Measurements from ENCODE around the gene MTHFSD.
"Not testable (repeated sequence)": the region's sequence is repeated elsewhere in the genome, so short reads cannot be mapped to it uniquely, and the experiment has no call there.

MTHFSD gene

GRCh38 chr16:86554917-86555703 lies at the start of gene MTHFSD:
Gene MTHFSD (minus strand): TSS chr16:86555235. CDS start chr16:86555184, 51 bp downstream.
- DNase-seq: peak; percentile 98

DNA sequence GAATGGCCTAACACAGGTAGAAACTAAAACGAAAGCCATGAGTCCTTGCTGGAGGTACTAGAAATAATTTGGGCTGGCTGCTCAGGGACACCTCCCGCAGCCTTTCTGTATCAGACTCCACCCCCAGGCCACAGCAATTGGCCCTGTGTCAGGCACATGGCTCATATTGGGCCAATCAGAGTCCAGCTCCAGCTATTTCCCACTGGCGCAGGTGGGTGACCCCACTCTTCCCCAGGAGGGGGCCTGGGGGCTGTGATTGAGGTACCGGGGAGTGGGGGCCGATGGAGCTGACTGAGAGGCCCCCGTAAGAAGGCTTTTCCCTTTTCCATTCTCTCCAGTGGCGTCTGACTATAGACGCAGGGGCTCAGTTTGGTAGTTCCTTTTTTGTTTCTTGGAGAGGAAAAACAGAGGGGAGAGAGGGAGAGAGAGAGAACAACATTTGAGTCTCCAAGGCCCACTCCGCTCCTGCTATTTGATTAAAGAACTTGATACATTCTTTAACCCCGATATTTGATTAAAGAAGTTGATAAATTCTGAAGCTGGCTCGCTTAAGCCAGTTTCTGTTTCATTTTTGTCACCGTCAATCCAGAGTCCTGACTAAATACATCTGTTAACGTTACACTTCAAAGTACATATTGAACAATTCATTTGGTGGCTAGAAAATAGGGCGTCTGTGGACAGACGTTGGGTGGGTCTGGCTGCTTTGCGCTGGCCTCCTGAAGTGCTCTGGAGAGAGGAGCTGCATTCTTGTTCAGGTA lies 49.6 kb upstream of the MTHFSD start:
- DNase-seq: peak; percentile 42

GRCh38 chr16:86602521-86602920 lies 47.5 kb upstream of the MTHFSD start:
- DNase-seq: no peak

- no peak for DNase-seq
Measured at GRCh38 chr16:86601356-86601755, 46.3 kb upstream of the MTHFSD start.

GRCh38 chr16:86598607-86599565 lies 43.9 kb upstream of the MTHFSD start:
- no peak for DNase-seq

DNA sequence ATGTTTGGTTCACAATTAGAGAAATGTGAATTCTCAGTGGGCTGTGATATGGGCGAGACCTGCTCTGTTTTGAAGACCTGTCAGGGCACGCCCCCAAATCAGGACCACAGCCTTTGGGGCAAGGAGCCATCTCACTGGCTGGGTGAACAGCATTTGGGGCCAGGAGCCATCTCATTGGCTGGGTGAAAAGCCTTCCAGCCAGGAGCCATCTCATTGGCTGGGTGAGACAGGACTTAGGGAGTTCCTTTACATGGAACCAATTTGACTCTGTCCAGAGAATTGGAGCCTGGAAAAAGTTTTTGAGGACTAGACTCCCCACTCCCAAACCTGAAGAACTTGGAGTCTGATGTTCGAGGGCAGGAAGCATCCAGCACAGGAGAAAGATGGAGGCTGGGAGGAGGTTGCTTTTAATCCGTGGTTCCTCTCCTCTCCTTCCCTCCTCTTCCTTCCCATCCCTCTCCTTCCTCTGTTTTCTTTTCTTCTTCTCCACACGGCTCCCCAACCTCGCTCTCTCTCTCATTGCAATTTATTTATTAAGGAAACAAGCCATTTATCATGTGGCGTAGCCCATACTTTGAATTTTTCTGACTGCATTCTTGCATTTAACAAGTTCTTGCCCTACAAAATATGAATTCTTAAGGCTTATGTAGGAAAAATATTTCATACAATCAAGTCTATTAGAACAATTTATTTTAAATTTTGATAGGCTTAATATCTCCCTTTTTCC lies 43.0 kb upstream of the MTHFSD start:
- DNase-seq: no peak

DNA sequence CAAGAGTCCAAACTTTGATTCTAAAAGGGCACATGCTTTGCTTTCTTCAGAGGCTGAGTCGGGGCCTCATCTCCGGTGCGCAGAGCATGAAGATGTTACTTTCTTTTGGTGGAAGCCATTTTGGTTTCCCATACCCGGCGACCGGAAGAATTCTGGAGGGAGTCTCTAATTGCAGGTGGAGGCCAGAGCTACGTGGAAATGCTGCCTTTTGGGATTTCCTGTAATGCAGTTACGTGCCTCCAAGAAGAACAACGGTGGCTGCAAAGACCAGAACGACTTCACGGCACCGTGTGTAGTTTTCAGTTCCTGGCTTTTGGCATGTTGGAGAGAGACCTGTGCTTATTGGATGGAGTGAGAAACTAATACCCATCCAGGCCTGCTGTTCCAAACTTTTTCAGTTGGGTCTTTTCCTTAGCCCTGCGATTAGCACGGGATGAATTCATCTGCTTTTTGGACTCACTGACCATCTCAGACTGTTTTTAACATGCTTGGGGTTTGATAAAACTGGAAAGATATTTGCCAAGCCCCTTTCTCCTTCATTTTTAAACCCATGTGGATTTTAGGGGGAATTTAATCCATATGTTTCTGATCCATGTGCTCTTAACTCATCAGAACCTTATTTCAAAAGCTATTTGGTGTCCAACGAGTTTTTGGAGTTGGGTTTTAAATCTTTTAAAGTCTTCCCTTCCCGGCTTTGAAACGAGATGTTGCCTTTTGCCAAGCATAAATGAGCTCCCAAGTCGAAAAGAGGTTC lies 42.3 kb upstream of the MTHFSD start:
- DNase-seq: no peak

DNA sequence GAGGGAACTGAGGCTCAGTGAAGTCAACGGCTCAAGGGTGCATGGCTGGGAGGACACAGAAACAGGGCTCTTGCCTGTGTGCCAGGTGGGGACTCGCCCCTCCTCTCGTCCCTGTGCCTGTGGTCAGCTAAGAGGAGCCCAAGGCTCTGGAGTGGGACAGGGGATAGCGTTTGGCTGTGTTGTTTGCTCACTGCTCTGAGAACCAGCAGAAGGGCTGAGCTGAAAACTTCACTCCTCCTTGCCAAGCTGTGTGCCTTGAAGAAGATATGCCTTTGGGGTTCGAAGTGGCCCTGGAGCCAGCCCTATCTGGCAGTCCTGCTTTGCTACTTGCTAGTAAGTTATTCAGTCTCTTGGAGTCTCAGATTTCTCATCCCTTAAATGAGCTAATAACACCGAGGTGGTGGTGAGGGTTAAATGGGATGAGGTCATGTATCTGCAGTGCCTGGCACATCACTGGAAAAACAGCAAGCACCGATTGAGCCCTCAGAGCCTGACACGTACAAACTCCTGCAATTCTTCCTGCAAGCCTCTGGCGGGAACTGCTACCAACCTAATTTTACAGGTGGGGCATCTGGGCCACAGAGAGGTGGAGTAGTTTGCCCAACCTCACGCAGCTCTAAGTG lies 41.1 kb upstream of the MTHFSD start:
- no peak for DNase-seq

GRCh38 chr16:86594721-86595120 lies 39.7 kb upstream of the MTHFSD start:
- no peak for DNase-seq

GRCh38 chr16:86593913-86594620 lies 39.0 kb upstream of the MTHFSD start:
- DNase-seq: no peak

GRCh38 chr16:86591270-86591669 lies 36.2 kb upstream of the MTHFSD start:
- DNase-seq: no peak

DNA sequence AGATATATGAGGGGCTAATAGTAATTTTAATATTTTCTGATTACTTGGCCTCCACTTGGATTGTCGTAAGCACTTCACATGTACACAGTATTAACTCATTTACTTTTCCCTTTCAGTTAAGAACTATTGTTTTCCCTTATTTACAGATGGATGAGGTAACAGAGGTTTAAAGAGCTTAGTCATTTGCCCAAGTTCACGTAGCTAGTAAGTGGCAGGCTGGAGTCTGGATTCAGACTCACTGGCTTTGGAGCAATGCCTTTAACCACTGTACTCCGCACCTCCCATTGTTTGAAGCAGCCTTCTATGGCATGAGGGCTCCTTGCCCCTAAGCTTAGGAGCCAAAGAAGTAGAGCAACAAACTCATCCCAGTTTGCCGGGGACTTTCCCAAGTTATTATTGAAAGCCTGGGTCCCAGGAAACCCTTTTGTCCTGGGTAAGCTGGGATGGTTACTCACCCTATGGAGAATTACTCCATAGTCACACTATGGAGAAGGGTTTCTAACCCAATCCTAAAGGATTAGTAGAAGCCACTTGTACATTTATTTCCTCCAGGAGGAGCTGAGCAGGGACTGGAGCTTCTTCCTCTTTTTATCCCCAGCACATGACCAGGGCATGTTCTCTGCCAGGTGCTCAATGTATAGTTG lies 35.6 kb upstream of the MTHFSD start:
- no peak for DNase-seq

GRCh38 chr16:86587955-86588354 lies 32.9 kb upstream of the MTHFSD start:
- DNase-seq: not testable (repeated sequence)

- no peak for DNase-seq
Measured at GRCh38 chr16:86587487-86587886, 32.5 kb upstream of the MTHFSD start.

GRCh38 chr16:86585821-86586611 lies 31.0 kb upstream of the MTHFSD start:
- no peak for DNase-seq

- no peak for DNase-seq
Measured at GRCh38 chr16:86584726-86585721, 30.0 kb upstream of the MTHFSD start.

DNA sequence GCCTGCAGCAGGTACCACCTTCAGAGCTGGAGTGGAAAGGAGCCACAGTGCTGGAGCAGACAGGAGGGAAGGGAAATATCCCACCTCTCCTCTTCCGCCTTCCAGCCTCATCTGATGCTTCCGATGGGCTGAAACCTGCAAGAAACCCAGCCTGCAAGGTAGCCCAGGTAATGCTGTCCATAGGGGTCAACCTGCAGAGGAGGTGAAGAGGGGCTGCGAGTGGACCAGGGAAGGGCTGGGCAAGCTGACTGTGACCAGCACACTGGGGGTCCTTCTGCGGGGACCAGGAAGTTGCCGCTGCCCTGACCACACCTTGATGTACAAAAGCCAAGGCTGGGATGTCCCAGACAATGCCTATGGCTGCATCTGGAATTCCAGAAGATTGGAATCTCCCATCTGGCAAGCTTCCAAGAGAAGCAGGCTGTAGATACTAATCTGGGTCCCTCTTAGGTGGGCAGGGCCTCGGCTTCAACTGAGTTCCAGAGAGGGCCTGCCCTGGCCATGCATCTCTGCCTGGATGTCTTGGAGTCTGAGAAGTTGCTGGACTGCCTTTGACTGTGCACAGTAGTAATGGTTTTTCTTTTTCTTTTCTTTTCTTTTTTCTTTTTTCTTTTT lies 29.1 kb upstream of the MTHFSD start:
- no peak for DNase-seq
